ENCODE results near the gene ALDH8A1.

Gene ALDH8A1

DNA sequence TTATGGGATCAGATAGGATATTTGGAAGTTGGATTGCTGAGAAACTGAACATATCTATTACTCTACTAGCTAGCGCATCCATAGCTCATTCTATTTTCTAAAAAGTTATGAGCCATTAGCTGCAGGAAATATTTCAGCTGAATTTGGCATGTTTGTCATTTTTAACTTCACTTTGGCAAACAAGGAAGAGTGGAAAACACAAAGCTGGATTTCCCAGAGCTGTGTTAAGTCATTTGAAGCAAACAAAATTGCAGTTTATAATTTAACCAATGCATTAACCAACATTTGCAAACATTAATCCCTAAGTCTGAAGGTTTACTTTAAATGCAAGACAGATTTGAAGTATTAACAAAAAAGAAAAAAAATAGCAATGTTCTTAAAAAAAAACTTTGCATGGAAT, 1.2 kb downstream of the ALDH8A1 start:
- no peak for DNase-seq

DNA sequence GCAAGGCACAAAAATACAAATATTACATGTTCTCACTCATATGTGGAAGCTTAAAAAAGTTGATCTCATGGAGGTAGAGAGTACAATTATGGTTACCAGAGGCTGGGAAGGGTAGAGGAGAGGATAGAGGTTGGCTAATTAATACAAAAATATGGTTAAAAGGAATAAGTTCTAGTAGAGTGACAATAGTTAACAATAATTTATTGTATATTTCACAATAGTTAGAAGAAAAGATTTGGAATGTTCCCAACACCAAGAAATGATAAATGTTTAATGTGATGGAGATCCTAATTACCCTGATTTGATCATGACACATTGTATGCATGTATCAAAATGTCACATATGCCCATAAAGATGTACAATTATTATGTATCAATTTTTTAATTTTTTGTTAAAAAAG, 1.8 kb downstream of the ALDH8A1 start:
- no peak for DNase-seq

DNA sequence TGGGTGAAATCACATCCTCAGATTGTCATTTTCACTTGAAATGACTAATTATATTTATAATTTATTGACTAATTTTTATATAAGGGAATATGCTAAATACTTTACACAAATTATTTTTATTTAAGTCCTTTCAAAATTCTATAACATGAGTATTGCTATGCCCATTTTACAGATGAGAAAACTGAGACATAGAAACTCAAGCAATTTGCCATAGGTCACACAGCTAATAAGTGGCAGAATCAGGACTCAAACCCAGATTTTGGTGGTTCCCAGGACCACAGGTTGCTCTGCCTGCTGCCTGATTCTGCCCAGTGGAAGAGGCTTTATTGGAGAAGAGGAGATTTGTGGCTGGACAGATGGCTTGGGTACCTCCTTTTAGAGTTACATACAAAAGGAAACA, 4.9 kb downstream of the ALDH8A1 start:
- DNase-seq = no peak

DNA sequence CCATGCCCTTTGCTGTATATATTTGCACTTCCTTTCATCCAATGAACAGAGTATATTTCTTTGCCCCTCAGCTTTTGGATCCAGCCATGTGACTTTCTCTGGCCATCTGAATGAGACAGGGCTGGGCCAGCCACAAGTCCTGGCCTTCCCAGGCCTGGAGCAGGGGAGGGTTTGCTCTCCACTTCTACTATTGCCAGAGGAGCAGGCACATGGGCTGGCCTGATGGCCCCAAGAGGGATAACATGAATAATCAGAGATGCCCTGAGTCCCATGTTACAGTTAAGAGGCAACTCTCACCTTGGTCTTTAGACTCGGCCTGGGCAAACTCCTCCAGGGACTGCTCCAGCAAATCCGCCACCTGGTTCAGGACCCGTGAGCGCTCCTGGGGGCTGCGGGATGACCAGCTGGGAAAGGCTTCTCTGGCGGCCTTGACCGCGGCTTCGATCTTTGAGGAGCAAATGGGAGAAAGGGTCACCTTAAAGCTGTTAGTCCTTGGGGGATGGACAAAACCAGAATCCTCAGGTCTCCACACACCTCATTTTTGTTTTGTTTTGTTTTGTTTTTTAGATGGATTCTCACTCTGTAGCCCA, 6.3 kb downstream of the ALDH8A1 start:
- no peak for DNase-seq

DNA sequence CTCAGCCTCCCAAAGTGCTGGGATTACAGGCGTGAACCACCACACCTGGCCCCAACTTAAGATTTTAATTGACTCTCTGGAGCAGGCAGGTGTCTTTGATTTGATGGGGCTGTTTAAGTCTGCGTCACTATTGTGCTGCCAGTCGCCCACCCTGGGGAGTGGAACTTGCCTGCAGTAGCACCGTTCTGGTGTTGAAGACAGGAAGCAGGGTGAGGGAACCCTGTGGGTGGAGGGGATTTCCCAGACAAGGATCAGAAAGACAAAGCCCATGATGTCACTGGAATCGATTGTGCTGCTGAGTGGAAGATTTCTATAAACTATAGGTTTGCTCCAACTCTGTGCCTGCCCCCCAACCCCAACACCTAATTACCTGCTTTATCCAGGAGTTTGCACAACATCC, 11.0 kb downstream of the ALDH8A1 start:
- DNase-seq = no peak

DNA sequence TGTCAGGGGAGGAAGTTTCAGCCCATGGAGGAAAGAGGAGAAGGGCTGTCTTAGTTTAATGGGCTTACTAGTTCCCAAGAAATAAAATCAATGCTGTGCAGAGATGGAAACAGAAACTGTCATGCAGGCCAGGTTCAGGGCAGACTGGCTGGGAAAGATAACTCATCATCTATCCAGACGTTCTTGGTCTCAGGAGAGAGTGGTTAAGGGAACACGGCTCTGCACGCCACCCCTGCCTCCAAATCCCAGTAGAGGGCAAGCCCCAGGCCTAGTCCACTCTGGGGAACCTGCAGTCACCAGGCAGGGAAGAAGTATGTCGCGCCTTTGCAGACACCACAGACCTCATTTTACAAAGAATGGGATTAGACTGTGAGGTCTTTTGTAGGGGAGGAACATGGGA, 12.5 kb downstream of the ALDH8A1 start:
- DNase-seq = no peak

DNA sequence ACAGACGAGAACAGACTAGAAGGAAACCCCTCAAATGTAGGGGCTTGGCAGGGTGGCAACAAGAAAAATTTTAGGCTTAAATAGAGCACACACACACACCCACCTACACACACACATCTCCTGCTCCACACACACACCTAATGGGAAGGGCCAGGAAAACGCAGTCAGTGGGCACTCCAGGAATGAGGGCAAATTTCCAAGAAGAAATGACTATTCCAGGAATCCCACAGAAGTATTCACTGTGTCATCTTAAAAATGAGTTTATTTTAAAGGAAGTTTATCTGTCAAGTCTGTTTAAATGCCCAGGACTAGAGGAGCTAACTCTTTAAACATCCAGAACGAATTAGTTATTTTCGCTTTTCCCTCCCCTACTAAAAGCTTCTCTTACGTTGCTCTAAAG, 13.0 kb downstream of the ALDH8A1 start:
- no peak for DNase-seq

DNA sequence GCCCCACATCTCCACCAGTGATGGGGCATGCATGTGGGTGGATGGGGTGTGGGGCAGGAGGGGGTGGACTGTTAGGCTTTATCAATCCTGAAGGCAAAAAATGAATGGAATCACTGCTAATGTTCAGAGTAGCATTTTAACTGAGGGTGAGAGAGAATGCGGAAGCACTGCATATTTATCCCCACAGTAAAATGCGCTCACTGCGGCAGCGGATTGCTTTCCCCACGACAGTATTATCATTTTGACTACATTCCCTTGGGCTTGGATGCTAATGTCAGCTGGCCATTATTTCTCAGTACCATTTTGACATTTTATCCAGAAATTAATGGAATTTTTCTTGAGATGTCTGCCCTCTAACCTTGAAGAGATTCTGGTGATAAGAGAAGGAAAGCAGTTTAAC, 13.4 kb downstream of the ALDH8A1 start:
- no peak for DNase-seq

DNA sequence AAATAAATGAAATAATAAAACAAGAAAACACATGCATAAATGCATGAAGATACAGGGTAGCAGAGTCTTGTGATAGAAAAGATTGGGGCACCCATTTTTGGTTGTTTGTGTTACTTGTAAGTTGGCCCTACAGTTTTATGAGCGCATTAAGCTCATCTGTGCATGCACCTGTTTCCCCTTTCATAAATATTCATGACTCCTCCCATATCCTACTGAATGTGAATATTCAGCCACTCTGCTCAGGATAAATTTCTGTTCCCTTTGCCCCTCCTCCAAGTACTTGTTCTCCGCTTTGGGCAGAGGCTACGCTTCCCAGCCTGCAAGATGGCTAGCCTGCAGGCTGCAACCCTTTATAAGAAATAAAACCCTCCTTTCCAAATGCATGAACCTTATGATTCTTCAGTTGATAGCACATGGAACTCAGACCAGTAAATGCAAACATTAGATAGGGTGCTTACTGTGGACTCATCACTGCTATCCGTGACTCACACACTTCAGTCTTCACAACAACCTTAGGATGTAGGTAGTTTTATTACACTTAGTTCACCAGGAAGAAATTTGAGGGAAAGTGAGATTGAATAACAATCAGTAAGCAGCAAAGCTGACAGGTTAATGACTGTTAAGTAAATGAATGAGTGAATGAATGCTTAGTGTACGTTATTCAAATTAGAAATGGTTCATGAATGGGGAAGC, 15.0 kb downstream of the ALDH8A1 start:
- no peak for DNase-seq

DNA sequence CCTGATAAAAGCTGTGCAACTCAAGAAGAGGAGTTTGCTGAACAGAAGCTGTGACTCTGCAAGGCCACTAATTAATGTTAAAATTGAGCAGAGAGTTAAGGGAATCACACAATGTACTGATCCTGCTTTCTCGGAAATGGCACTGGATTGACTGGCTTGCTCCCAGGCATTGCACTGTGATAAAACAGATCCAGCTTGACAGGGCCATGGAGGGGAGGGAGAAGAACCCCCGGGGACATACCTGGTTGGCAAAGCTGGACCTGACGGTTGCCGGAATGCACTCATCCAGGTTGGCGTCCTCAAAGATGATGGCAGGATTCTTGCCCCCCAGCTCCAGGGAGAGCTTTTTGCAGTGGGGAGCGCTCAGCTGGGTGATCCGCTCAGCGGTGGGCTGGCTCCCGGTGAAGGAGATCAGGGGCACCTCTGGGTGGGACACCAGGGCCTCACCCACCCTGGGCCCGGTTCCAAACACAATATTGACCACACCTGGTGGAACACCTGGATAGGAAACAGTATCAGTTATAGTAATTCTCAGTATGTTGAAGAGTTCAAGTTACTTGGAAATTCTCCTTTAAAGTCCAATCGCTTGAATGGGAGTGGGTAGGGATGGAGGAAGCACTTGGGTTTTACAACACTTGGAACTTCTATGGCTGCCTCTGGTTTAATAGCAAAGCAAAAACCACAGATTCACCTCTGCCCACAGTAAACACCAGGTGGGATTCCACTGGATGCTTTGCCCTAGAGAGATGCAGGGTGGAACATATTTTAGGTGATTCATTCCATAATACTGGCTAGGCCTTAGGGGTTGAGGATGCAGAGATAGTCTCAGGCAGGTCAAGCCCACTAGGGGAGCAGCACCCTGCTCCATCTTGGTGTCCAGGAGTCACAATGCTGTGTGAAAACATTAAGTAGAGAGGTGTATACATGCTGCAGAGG, 17.1 kb downstream of the ALDH8A1 start:
- DNase-seq = no peak

DNA sequence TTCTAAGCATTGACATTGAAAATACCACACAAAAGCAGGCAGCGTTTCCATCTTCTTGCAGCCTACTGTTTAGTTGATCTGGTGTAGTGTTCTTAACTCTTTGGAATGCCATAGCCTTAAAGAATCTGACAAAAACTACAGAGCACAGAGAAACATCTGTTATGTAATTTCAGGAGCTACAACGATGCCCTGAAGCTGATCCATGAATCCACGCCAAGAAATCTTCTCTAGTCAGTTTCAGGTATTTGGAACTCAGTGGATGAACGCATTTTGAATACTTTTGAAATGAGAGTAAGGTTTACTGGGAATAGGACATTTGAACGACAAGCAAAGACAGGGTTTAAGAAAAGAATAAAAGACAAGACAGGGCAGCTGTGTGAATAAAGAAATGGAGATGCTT, 17.8 kb downstream of the ALDH8A1 start:
- DNase-seq = no peak

DNA sequence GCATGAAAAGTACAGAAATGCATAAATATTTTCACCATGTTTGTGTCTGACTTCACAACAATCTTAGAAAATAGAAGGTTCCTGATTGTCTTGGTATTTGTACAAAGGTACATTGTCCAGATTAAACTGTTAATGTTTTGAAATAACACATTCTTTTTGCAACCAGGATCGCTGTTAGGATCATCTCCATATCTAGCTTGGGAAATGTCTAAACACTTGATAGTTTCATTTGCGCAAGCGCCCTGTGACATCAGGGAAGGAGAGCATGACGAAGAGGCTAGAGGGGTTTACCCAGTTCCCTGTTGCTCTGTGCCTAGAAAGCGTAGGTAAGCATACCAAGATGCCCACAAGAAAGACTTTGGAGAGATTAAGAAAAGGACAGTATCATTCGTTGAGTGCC, 19.4 kb downstream of the ALDH8A1 start:
- no peak for DNase-seq

DNA sequence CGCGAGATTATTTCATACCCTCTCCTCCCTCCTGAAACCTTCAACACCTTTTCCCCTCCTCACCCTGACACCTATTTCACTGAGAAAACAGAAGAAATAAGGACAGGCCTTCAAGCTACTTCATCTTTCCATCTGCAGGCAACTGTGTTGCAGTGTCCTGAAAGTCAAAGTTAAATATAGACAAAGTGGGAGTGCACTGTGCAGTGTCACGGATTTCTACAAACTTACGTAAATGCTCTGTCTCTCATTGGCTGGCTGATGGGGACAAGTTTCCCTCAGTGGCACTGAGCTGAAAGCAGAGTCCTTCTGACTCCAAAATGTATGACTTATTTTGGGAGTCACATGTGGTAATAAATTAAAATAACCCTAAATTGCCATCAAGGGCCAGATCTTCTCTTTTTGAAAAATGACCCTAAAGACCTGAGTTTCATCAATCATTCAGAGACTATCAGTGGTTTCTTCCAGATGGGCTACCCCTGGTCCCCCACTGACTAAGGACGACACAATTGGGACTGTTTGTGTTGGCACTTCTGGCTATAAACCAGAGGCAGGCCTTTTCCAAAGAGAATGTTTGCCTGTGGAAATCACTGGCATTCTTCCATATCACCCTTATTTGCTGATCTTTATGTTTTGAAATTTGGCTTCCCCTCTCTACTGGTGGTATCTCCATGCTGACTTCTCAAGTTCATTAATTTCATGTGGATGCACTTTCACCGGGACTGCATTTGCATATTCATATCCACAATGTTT, 21.6 kb downstream of the ALDH8A1 start:
- DNase-seq = no peak

DNA sequence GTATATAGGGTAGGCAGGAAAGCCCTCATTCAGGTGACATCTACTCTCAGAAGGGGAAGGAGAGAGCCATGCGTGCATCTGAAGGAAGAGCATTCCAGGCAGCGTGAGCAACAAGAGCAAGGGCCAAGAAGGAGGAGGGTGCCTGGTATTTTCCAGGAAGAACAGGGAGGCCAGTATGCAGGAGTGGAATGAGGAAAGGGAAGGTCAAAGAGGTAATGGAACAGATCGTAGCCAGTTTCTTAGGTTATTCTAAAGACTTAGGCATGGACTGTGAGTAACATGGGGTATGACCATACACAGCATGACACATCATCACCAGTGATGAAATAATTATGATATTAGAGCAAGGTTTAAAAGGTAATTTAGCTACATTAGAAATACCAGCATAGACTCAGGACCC, 24.1 kb downstream of the ALDH8A1 start:
- no peak for DNase-seq

DNA sequence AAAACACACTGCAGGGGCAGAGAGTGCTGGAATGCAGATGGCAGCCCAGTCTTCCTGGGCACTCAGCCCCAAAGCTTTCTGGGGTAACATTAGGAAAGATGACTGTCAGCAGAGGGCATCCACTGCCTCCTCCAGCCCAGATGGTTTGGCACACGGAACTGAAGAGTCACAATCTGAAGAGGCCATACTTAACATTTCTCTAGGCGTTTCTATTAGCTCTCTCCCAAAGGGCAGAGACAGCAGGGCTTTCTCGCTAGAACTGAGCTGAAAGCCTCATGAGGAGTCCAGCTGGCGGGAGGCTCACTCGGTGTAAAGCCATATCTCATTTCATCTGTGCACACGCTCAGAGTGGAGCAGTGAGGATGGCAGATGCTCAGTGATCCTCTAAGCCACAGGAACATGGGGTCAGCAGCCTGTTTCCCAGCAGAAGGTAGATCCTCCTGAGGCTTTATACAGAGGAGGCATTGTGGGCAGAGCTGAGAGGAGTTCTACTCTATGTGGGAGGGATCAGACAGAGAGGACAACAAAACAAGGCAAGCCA, 28.1 kb downstream of the ALDH8A1 start:
- no peak for DNase-seq

DNA sequence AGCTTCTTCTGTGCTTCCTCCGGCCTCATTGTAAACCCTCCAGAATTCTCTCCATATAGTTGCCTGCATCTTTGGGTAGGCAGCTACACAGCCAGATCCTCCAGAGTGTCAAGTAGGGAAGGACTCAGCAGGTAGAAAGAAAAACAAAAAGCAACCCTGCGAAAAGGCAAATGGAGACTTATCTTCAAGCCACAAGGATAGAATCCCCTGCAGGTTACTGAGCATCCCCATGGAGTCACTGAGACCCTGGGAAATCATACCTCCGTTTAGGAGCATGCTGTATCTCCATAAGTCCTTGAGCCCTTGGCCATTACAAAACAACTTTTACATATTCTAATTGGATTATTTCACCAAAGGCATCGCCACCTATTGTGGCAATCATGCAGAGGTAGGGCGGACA, 28.6 kb downstream of the ALDH8A1 start:
- no peak for DNase-seq

DNA sequence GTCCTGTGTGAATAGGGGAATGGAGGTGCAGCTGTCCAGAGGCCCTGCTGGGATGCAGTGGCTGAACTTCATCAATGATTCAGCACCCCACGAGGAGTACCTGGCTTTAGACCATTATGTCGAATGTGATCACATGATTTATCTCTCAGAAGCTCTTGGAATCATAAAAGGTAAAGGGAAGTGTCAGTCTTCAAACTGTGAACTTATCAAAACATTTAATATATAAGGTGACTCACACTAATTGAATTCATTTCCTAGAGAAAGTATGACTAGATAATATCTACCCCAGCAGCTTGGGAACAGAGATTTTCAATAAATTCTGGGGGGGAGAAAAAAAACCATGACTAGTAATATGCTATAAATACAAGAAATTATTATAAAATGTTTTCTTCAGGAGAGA, 29.5 kb downstream of the ALDH8A1 start:
- DNase-seq = no peak

DNA sequence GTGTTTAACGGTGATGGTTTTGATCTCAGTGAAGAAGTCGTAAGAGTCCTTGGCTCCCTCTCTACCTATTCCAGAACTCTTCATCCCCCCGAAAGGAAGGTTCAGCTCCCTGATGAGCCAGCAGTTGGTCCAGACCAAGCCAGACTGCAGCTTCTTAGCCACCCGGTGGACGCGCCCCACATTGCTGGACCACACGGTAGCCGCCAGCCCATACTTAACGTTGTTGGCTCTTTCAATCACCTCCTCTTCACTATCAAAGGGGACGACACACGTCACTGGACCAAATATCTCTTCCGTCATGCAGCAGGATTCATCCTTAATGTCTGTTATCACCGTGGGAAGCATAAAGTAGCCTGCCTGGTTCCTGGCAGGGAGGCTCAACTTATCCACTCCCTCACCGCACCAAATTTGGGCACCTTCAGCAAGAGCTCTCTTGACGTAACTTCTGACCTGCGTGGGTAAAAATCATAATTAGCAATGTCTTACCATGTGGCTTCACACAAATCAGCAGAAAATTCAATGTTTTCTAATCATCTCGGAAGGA, 31.4 kb downstream of the ALDH8A1 start:
- DNase-seq = no peak

DNA sequence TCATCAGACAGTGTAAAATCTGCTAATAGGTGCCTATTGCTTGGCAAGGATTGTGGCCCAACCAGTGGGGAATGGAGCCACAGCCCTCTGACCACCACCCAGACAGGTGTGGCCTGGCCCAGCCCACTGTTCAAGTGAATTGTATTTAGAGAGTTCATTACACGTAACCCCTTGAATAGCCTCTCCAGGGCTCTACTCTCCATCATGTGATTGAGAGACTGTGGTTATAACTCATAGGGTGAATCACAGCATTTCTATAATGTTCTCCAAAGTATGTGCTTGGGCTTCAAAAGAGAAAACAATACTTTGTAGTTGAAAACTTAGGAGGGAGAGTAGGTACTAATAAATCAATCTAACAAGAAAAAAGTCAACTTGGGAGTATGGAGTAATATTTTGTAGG, 38.4 kb downstream of the ALDH8A1 start:
- no peak for DNase-seq

DNA sequence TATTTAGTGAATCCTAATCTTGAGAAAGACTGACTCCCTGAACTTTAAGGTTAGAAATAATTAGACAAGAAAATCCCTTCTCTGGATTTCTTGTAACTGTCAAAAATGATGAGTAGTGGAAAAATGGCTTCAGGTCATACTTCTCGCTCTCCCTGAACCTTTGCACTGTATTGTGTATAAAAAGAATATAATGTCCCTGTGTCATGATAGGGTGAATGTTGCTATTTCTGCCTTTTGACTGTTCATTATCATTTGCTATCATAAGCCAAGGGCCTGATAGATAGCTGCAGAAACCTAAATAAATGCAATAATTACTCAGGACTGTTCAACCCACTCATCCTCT, 39.3 kb downstream of the ALDH8A1 start:
- no peak for DNase-seq

DNA sequence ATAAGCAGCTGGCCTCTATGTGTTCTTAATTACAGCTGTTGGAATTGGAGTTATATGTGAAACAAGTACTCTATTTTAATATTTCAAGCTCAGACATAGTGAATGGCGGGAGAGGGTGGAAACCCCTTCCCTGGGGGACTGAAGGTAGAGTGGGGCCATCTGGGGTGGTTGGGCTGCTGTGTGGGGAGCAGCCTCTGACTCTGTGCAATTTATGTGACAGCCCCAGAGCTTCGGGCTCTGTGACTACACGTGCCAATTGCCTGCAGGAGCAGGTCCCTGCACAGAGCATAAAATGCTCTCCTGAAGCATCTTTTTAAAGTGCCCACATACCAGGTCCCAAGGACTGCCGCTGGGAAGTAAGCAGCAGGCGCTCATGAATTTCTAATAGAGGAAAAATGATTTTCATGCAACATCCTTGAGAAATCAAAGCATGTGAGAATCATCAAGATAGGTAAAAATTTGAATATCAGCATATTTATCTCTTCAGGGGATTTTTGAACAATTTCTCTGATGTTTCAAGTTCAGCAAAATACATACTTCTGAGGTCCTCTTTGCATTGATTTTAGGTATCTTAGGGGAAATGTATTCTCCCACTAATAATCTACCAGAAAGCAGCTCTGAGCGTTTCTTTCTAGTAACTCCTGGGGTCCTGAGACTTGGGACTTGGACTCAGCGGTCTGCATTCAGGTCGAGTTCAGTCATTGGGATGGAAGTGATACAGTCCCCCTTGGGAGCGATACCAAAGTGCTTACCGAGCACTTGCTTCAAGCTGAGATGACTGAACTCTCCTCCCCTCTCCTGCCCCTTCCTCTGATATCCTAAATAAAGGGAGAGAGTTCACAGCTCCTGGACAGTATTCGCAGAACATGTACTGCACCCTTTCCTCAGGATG, 40.0 kb downstream of the ALDH8A1 start:
- DNase-seq = no peak
